Endothelial cell (in vitro differentiated cells): ENCODE measurements around the gene SLC16A7. TPM values are rescaled to one million over a fixed set of nuclear protein-coding genes. Genes with fewer than 3 reads are reported as not detected.

Experiments
- DNase-seq: peaks from one replicate; pipeline ENCODE4 v3.0.0; 2021; ENCODE audit warnings: low spot score
- H3K27ac Mint-ChIP-seq: one replicate; pipeline ENCODE4 v1.8.0; 2021; ENCODE audit warnings: mixed read lengths, inconsistent platforms; ENCODE audit not compliant: unreplicated experiment
- H3K27me3 Mint-ChIP-seq: one replicate; pipeline ENCODE4 v1.8.0; 2021; ENCODE audit warnings: mild to moderate bottlenecking, moderate library complexity, mixed read lengths, inconsistent platforms; ENCODE audit not compliant: unreplicated experiment
- H3K36me3 Mint-ChIP-seq: one replicate; pipeline ENCODE4 v1.8.0; 2021; ENCODE audit warnings: mild to moderate bottlenecking, low read depth, mixed read lengths, inconsistent platforms; ENCODE audit not compliant: unreplicated experiment
- H3K4me1 Mint-ChIP-seq: one replicate; pipeline ENCODE4 v1.8.0; 2021; ENCODE audit warnings: mild to moderate bottlenecking, mixed read lengths, inconsistent platforms; ENCODE audit not compliant: unreplicated experiment
- H3K4me3 Mint-ChIP-seq: one replicate; pipeline ENCODE4 v1.8.0; 2021; ENCODE audit warnings: mild to moderate bottlenecking, mixed read lengths, inconsistent platforms; ENCODE audit not compliant: unreplicated experiment
- H3K9me3 Mint-ChIP-seq: one replicate; pipeline ENCODE4 v1.8.0; 2021; ENCODE audit warnings: mixed read lengths, inconsistent platforms; ENCODE audit not compliant: unreplicated experiment
- total RNA-seq: library from RNA; stranded (reverse); fragmentation: NEBNext Ultra II Directional; extraction: Animal tissue kit (Norgen Biotek cat#: 25700); gene quantifications from one replicate; pipeline ENCODE4 v1.2.1, GENCODE V29; 2021; ENCODE audit not compliant: unreplicated experiment
- TF ChIP-seq, protein P1 (sequence below): fragments of 200-600 bp; sonication (generic); IDR thresholded peaks from one replicate; pipeline ENCODE4 v1.5.0; 2021; ENCODE audit warnings: antibody characterized with exemption; ENCODE audit not compliant: unreplicated experiment

SLC16A7 gene
- total RNA-seq, 1 donor from 2014 or later, result 14.6 TPM

GRCh38 chr12:59803735-59804134, 207.9 kb downstream of the SLC16A7 start:
- H3K4me1 Mint-ChIP-seq, result no peaks in the 10 kb centered on the region
- no peaks in the 10 kb centered on the region for H3K36me3 Mint-ChIP-seq
- no peaks in the 10 kb centered on the region for H3K9me3 Mint-ChIP-seq
- TF ChIP-seq, protein P1, sequence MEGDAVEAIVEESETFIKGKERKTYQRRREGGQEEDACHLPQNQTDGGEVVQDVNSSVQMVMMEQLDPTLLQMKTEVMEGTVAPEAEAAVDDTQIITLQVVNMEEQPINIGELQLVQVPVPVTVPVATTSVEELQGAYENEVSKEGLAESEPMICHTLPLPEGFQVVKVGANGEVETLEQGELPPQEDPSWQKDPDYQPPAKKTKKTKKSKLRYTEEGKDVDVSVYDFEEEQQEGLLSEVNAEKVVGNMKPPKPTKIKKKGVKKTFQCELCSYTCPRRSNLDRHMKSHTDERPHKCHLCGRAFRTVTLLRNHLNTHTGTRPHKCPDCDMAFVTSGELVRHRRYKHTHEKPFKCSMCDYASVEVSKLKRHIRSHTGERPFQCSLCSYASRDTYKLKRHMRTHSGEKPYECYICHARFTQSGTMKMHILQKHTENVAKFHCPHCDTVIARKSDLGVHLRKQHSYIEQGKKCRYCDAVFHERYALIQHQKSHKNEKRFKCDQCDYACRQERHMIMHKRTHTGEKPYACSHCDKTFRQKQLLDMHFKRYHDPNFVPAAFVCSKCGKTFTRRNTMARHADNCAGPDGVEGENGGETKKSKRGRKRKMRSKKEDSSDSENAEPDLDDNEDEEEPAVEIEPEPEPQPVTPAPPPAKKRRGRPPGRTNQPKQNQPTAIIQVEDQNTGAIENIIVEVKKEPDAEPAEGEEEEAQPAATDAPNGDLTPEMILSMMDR, result no peak
- H3K27me3 Mint-ChIP-seq, result peaks cover 2% of the 10 kb centered on the region
- H3K27ac Mint-ChIP-seq, result no peak overlapping the region
- no peak overlapping the region for H3K4me3 Mint-ChIP-seq
- no peak for DNase-seq

- H3K4me1 Mint-ChIP-seq, result no peaks in the 10 kb centered on the region
- no peak overlapping the region for H3K4me3 Mint-ChIP-seq
- H3K27me3 Mint-ChIP-seq, result no peaks in the 10 kb centered on the region
- no peak overlapping the region for H3K27ac Mint-ChIP-seq
- DNase-seq, result no peak
- H3K36me3 Mint-ChIP-seq, result no peaks in the 10 kb centered on the region
- H3K9me3 Mint-ChIP-seq, result no peaks in the 10 kb centered on the region
- TF ChIP-seq, protein P1, result peak; percentile 89
Observed at GRCh38 chr12:59808317-59808910, 212.6 kb downstream of the SLC16A7 start.

GRCh38 chr12:59811991-59812390, 216.2 kb downstream of the SLC16A7 start:
- Mint-ChIP-seq H3K27me3 (no peaks in the 10 kb centered on the region), H3K27ac (no peak overlapping the region), H3K36me3 (no peaks in the 10 kb centered on the region), H3K4me3 (no peak overlapping the region), H3K9me3 (peaks cover 2% of the 10 kb centered on the region), H3K4me1 (peaks cover 7% of the 10 kb centered on the region)
- TF ChIP-seq, protein P1, result no peak
- DNase-seq, result no peak

DNA sequence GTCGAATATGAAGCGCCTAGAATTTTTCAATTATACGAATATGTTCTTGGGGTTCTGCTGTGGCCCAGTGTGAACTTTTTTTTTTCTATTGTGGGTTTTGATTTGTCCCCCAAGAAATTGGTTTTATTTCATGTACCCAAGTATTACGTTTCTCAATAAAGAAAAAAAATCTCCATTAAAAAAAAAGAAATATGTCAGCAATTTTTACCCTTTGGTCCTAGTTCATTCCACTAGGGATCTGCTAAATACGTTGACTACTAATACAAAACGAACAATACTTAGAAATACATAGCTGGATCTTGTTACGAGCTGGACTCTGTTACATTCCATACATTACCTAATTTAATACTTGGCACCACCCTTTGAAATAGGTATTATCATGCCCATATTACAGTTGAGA, 216.9 kb downstream of the SLC16A7 start:
- H3K4me1 Mint-ChIP-seq, result peaks cover 7% of the 10 kb centered on the region
- no peak for DNase-seq
- H3K36me3 Mint-ChIP-seq, result no peaks in the 10 kb centered on the region
- H3K27ac Mint-ChIP-seq, result no peak overlapping the region
- H3K27me3 Mint-ChIP-seq, result no peaks in the 10 kb centered on the region
- no peak overlapping the region for H3K4me3 Mint-ChIP-seq
- TF ChIP-seq, protein P1, result no peak
- peaks cover 4% of the 10 kb centered on the region for H3K9me3 Mint-ChIP-seq

GRCh38 chr12:59820594-59821011, 224.8 kb downstream of the SLC16A7 start:
- no peaks in the 10 kb centered on the region for H3K36me3 Mint-ChIP-seq
- H3K27ac Mint-ChIP-seq, result no peak overlapping the region
- H3K27me3 Mint-ChIP-seq, result no peaks in the 10 kb centered on the region

More at GRCh38 chr12:59820594-59821011, 224.8 kb downstream of the SLC16A7 start:
- Mint-ChIP-seq H3K4me1 (no peaks in the 10 kb centered on the region), H3K4me3 (no peak overlapping the region), H3K9me3 (peaks cover 4% of the 10 kb centered on the region)
- TF ChIP-seq, protein P1, result no peak
- no peak for DNase-seq
